Fibroblast of lung (primary cell): ENCODE results near the gene EDC3. TPM values are rescaled to one million over a fixed set of nuclear protein-coding genes. Genes with fewer than 3 reads are reported as not detected.
"Not testable (repeated sequence)": the region's sequence is repeated elsewhere in the genome, so short reads cannot be mapped to it uniquely, and the experiment has no call there.

Source experiments
- DNase-seq, 2 donors: peaks; one replicate each; pipeline versions ENCODE4 v3.0.0 to v3.0.0-alpha.2; 2010; ENCODE audit warnings: low read depth in 2 of 2
- H2AFZ ChIP-seq: 2 replicates; pipeline ENCODE4 v1.5.1; 2012; ENCODE audit warnings: low read length, control low read depth, inconsistent platforms
- H3K27ac ChIP-seq: 2 replicates; pipeline ENCODE4 v1.5.1; 2011; ENCODE audit warnings: low read length, control low read depth; ENCODE audit not compliant: insufficient read depth
- H3K27me3 ChIP-seq: 2 replicates; pipeline ENCODE4 v1.5.1; 2011; ENCODE audit warnings: mild to moderate bottlenecking, low read length; ENCODE audit not compliant: control insufficient read depth, insufficient read depth
- H3K36me3 ChIP-seq: 2 replicates; pipeline ENCODE4 v1.5.1; 2011; ENCODE audit warnings: low read length; ENCODE audit not compliant: control insufficient read depth, insufficient read depth
- H3K4me1 ChIP-seq: 2 replicates; pipeline ENCODE4 v1.5.1; 2011; ENCODE audit warnings: low read length; ENCODE audit not compliant: control insufficient read depth, insufficient read depth; ENCODE audit errors: extremely low read depth
- H3K4me2 ChIP-seq: 2 replicates; pipeline ENCODE4 v1.5.1; 2011; ENCODE audit warnings: low read length, control low read depth; ENCODE audit not compliant: insufficient read depth; ENCODE audit errors: extremely low read depth
- H3K4me3 ChIP-seq, 4 experiments: fragments of 200-600 bp in 1 of 4; sonication (generic) in 1 of 4; replicated peaks in 1 of 4; 2 replicates each; pipeline ENCODE4 v1.5.1; 2011 to 2016; ENCODE audit warnings: low read length in 4 of 4, low read depth in 3 of 4, mild to moderate bottlenecking in 3 of 4, control low read depth in 2 of 4, inconsistent platforms in 1 of 4, mixed read lengths in 1 of 4; ENCODE audit not compliant: insufficient read depth in 1 of 4; ENCODE audit errors: control extremely low read depth in 1 of 4
- H3K79me2 ChIP-seq: 2 replicates; pipeline ENCODE4 v1.5.1; 2012; ENCODE audit warnings: mild to moderate bottlenecking, low read length, inconsistent platforms; ENCODE audit not compliant: control insufficient read depth, insufficient read depth
- H3K9ac ChIP-seq: 2 replicates; pipeline ENCODE4 v1.5.1; 2011; ENCODE audit warnings: mild to moderate bottlenecking, low read length, control low read depth; ENCODE audit not compliant: insufficient read depth
- H3K9me3 ChIP-seq: 2 replicates; pipeline ENCODE4 v1.5.1; 2012; ENCODE audit warnings: low read depth, low read length; ENCODE audit not compliant: control insufficient read depth, insufficient read depth
- H4K20me1 ChIP-seq: 2 replicates; pipeline ENCODE4 v1.5.1; 2011; ENCODE audit warnings: low read length; ENCODE audit not compliant: control insufficient read depth, insufficient read depth; ENCODE audit errors: extremely low read depth
- EZH2 ChIP-seq: IDR thresholded peaks from 2 replicates; pipeline ENCODE4 v1.5.1; 2012; ENCODE audit warnings: low read length, control low read depth, mild to moderate bottlenecking; ENCODE audit errors: missing control alignments
- polyA plus RNA-seq, 2 donors: library from polyadenylated mRNA; depleted of rRNA in 1 of 2; stranded (reverse) in 1 of 2; unstranded in 1 of 2; fragments of >200 nt; gene quantifications; 2 replicates each; pipeline ENCODE4 v1.2.1, GENCODE V29; 2011 to 2012; ENCODE audit warnings: missing spikeins in 1 of 2
- total RNA-seq: library from RNA; depleted of rRNA; stranded (reverse); fragments of >200 nt; gene quantifications from 2 replicates; pipeline ENCODE4 v1.2.1, GENCODE V29; 2014
- TF ChIP-seq, protein P1 (sequence below), 2 donors: IDR thresholded peaks in 1 of 2; conservative IDR thresholded peaks in 1 of 2; 1 replicate in 1 of 2; 2 replicates in 1 of 2; pipeline ENCODE4 v1.5.1; 2011 to 2012; ENCODE audit warnings: low read length in 2 of 2, control low read depth in 1 of 2, inconsistent platforms in 1 of 2, low read depth in 1 of 2, mild to moderate bottlenecking in 1 of 2

EDC3 gene
- total and polyA plus RNA-seq, 2 donors (not counting 1 experiment from before 2014, with no cell fraction given) = 8.9 to 25.8 TPM

DNA sequence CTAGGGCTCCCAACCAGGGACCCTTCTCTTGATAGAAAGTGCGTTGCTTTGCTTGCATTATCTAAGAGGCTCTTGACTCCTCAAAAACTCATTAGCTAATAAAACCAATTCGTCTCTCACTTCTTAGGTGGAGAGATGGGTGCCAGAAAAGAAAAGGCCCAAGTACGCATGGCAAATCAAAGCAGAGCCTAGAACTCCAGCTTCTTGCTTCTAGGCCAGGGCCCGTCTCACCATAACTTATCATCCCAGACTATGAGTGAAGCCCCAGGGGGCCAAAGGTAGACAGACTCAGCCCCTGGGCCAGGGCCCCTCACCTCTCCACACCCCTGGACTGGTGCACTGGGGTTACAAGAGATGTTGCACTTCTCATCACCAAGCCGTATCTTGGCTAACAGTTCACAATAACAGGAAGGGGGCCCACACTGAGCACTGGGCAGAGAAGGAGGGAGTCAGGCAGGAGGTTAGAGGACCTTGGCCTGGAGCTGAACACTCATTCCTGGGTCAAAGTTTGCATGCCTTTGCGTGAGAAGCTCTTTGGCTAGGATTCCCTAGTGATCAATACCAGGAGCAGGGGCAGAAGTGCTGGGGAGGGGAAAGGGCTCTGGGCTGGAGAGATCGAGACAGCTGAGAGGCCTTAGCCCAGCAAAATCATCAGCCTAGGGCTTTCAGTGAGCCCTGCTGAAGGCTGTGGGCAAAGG is 34.9 kb upstream of the EDC3 start:
- Histone ChIP-seq H3K27me3 (peaks cover 38% of the 10 kb centered on the region), H3K4me3 (no peak overlapping the region), H3K4me2 (no peak overlapping the region), H3K9ac (no peak overlapping the region), H3K9me3 (no peaks in the 10 kb centered on the region), H3K27ac (no peak overlapping the region), H3K4me1 (no peaks in the 10 kb centered on the region), H3K36me3 (no peaks in the 10 kb centered on the region), H4K20me1 (no peaks in the 10 kb centered on the region), H2AFZ (no peak overlapping the region), H3K79me2 (no peaks in the 10 kb centered on the region)
- DNase-seq = no peak
- TF ChIP-seq EZH2 = no peak
- TF ChIP-seq, protein P1, sequence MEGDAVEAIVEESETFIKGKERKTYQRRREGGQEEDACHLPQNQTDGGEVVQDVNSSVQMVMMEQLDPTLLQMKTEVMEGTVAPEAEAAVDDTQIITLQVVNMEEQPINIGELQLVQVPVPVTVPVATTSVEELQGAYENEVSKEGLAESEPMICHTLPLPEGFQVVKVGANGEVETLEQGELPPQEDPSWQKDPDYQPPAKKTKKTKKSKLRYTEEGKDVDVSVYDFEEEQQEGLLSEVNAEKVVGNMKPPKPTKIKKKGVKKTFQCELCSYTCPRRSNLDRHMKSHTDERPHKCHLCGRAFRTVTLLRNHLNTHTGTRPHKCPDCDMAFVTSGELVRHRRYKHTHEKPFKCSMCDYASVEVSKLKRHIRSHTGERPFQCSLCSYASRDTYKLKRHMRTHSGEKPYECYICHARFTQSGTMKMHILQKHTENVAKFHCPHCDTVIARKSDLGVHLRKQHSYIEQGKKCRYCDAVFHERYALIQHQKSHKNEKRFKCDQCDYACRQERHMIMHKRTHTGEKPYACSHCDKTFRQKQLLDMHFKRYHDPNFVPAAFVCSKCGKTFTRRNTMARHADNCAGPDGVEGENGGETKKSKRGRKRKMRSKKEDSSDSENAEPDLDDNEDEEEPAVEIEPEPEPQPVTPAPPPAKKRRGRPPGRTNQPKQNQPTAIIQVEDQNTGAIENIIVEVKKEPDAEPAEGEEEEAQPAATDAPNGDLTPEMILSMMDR (conservative IDR thresholded peaks at IDR 0.05 in 1 of 2, IDR thresholded peaks at IDR 0.05 in 1 of 2; ENCODE audit: low read depth in 1 of 2, low read length in 2 of 2) = no peak

DNA sequence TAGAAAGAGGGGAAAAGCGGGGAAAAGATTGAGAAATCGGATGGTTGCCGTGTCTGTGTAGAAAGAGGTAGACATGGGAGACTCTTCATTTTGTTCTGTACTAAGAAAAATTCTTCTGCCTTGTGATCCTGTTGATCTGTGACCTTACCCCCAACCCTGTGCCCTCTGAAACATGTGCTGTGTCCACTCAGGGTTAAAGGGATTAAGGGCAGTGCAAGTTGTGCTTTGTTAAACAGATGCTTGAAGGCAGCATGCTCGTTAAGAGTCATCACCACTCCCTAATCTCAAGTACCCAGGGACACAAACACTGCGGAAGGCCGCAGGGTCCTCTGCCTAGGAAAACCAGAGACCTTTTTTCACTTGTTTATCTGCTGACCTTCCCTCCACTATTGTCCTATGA is 33.5 kb upstream of the EDC3 start:
- not testable (repeated sequence) for H2AFZ ChIP-seq, H3K27ac ChIP-seq, H3K4me1 ChIP-seq, H3K9ac ChIP-seq, H3K4me3 ChIP-seq, H3K36me3 ChIP-seq, H4K20me1 ChIP-seq, H3K4me2 ChIP-seq, DNase-seq, H3K9me3 ChIP-seq, H3K79me2 ChIP-seq
- H3K27me3 ChIP-seq = peaks cover 40% of the 10 kb centered on the region

DNA sequence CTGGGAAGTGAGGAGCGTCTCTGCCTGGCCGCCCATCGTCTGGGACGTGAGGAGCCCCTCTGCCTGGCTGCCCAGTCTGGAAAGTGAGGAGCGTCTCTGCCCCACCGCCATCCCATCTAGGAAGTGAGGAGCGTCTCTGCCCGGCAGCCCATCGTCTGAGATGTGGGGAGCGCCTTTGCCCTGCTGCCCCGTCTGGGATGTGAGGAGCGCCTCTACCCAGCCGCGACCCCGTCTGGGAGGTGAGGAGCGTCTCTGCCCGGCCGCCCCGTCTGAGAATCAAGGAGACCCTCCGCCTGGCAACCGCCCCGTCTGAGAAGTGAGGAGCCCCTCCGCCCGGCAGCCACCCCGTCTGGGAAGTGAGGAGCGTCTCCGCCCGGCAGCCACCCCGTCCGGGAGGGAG is 32.9 kb upstream of the EDC3 start:
- not testable (repeated sequence) for H4K20me1 ChIP-seq, H3K4me3 ChIP-seq, H3K4me2 ChIP-seq, H3K4me1 ChIP-seq, H2AFZ ChIP-seq, H3K79me2 ChIP-seq, H3K9ac ChIP-seq, H3K27ac ChIP-seq, H3K36me3 ChIP-seq, H3K9me3 ChIP-seq, DNase-seq
- H3K27me3 ChIP-seq = peaks cover 36% of the 10 kb centered on the region

DNA sequence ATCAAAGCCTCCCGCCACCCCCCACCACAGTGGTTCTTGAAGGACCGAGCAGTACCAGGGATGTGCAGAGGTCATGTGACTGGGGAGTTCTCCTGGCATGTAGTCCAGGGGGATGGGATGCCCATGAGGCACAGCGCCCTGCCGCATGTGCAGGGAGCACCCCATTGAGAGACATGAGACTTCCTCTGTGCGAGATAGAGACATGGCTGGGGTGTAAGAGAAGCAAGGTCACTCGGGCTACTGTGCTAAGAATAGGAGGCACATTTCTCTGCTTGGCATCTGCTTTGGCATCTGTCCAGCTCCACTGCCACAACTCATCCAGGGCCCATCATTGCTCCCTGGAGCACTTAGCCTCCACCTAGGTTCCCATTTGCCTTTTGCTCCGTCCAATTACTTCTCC is 31.9 kb upstream of the EDC3 start:
- no peak for DNase-seq
- no peak for TF ChIP-seq EZH2
- TF ChIP-seq, protein P1 (conservative IDR thresholded peaks at IDR 0.05 in 1 of 2, IDR thresholded peaks at IDR 0.05 in 1 of 2; ENCODE audit: low read depth in 1 of 2, low read length in 2 of 2) = no peak
- Histone ChIP-seq H2AFZ (no peak overlapping the region), H3K4me2 (no peak overlapping the region), H3K27me3 (peaks cover 38% of the 10 kb centered on the region), H4K20me1 (no peaks in the 10 kb centered on the region), H3K4me1 (no peaks in the 10 kb centered on the region), H3K9ac (no peak overlapping the region), H3K79me2 (no peaks in the 10 kb centered on the region), H3K4me3 (no peak overlapping the region), H3K9me3 (no peaks in the 10 kb centered on the region), H3K36me3 (no peaks in the 10 kb centered on the region), H3K27ac (no peak overlapping the region)
